Left renal cortex interstitium (tissue), 4 donors: ENCODE measurements around the gene NHERF2. TPM values are rescaled to one million over a fixed set of nuclear protein-coding genes. Genes with fewer than 3 reads are reported as not detected.
A peak's percentile ranks its signal among the peaks of the same experiment; 100 is the strongest.

ENCODE experiments used
- DNase-seq, 4 donors: peaks; one replicate each; pipeline ENCODE4 v3.0.0-alpha.2; 2013; ENCODE audit warnings: low read depth in 4 of 4, low spot score in 2 of 4, missing footprints in 1 of 4
- polyA plus RNA-seq, 4 donors: library from polyadenylated mRNA; unstranded; fragments of 120-200 nt; gene quantifications; one replicate each; pipeline ENCODE4 v1.2.1, GENCODE V29; 2013; ENCODE audit not compliant: insufficient read length in 4 of 4

NHERF2 gene
- polyA plus RNA-seq, 4 donors = 103 to 184 (median 146) TPM

DNA sequence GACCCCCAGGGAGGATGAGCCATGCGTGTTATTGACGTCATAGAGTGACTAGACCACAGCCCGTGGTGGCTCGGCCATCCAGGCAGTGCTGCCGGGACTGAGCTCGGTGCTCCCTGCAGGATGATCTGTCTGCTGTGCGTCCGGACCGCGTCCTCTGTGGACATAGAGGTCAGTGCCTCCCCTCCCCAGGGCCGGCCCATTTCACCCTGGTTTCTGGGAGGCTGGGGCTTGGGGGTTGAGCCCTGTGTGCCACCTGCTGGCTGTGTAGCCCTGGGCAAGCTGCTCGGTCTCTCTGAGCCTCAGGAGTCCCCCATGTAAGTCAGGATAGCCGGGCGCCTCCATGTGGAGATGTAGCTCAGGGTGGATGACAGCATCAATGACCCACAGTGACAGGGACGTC, 29.4 kb downstream of the NHERF2 start:
- DNase-seq = no peak

DNA sequence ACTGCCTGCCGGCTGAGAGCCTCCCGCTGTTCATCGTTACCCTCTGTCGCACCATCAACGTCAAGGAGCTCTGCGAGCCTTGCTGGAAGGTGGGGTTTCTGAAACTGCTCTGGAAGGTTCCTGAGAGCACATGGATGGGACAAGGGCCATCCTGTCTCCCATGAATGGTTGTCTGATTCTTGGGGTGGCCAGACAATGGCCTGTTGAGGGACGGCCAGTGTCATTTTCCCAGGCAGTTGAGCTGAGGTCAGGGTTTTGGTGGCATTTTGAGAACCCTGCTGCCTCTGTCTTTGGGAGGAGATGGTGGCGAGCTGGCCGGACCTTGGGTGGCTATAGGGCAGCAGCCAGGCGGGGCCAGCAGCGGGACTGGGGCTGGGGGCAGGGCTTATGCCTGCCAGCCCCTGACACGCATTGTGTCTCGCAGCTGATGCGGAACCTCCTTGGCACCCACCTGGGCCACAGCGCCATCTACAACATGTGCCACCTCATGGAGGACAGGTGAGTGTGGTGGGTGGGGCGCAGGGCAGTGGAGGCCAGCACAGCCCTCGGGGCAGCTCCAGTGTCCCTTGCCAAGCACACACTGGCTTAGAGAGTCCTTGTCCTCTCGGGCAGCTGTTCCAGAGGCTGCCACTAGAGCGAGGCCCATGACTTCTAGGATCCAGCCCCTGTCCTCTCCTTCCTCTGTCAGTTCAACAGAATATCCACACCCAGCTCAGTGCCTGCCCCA, 30.1 kb downstream of the NHERF2 start:
- DNase-seq = no peak

DNA sequence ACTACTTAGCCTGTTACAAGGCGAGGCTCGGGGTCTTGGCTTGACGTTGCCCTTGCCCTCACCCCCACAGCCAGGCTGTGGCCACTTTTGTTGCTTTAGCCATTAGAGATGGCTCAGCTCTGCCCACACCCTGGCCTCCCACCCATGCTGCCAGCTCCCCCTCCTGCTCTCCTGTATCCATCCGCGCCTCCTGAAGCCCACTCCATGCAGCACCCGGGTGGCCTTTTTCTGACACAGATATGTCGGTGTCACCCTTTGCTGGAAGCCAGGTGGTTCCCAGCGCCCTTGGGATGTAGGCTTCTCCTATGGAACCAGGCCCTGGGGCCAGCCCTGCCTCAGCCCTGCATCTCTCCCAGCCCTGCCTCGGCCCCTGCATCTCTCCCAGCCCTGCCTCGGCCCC, 30.7 kb downstream of the NHERF2 start:
- no peak for DNase-seq

DNA sequence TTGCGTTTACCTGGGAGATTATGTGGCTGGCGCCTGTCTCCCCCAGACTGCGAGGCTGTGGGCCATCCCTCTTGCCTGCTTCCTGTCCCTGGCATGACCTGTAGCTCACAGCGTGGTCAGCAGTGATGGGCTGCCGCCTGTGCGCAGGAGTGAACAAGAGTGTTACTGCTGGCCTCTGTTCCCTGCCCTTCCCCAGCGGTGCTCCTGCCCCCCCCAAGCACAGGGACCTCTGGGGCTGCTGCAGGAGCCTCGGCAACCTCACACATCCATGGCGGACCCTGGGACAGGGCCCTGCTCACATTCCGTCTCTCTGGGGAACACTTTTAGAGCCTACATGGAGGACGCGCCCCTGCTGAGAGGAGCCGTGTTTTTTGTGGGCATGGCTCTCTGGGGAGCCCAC, 31.7 kb downstream of the NHERF2 start:
- DNase-seq = no peak

DNA sequence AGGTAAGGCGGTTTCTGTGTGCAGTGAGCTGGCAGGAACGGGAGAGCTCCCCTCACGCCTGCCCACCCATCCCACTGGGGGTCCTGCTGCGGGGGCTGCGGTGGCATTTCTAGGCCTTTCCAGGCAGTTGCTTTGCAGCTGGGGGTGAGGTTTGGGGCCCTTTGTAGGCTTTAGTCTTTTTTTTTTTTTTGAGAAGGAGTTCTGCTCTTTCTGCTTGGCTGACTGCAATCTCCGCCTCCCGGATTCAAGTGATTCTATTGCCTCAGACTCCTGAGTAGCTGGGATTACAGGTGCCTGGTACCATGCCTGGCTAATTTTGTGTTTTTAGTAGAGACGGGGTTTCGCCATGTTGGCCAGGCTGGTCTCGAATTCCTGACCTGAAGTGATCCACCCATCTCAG, 32.2 kb downstream of the NHERF2 start:
- DNase-seq = peak in 1 of 4 donors; percentile 49

DNA sequence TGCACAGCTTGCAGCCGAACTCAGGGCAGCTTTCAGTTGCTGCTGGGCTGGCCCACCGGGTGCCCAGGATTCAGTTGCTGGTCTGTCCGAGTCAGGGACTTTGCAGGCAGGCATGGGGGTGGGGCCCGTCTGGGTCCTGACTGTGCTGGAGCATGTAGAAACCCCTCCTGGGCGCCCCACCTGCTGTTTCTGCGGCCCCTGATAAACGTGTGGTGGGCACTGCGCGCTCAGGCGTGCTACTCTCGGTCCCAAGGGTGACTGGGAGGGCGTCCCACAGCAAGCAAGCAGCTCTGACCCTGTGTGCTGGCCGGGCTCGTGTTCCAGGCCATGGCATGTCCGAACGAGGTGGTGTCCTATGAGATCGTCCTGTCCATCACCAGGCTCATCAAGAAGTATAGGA, 33.6 kb downstream of the NHERF2 start:
- no peak for DNase-seq

DNA sequence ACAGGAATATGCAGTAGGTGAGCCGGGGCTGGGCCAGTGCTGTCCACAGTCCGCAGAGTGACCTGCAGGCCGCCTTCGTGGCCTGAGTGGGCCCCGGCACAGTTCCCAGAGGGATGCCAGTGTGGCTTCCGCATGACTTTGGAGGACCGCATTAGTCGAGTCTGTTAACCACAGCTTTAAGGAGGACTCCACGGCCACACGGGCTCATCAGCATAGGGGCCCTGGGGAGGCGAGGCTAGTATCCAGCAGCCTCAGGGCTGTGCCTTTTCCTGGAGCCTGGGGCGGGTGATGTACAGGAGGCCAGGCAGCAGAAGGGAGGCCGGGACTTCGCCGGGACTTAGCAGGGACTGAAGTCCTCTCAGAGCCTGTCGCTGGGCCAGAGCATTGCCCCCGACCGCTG, 34.3 kb downstream of the NHERF2 start:
- DNase-seq = no peak

DNA sequence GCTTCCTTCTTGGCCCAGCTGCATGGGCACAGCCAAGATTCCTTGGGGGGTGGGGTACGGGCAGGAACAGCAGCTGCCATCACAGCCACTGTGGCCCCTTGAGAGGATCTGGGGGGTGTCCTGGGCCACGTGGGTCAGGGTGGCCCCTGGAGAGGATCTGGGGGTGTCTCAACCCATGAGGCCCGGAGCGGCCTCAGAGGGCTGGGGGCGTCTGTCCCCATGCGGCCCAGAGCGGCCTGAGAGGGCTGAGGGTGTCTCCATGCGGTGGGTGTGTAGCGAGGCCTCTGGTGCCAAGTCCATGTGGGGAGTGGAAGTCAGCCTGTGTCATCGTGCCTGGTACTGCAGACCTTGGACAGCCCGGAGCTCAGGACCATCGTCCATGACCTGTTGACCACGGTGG, 34.8 kb downstream of the NHERF2 start:
- no peak for DNase-seq

DNA sequence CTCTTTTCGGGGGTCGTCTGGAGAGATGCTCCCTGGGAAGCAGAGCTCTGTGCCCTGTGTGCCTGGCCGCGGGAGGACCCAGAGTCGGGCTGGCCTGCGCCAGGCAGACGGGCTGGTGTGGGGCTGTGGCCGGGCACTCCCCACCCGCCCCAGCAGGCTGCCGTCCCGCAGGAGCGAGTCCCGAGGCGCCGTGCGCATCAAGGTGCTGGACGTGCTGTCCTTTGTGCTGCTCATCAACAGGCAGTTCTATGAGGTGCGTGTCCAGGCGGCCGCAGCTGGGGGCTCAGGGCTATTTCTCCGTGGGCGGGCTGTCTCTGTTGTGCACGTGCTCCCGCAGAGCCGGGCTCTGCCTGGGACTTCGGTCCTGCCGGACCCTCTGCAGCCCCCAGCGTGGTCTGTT, 36.1 kb downstream of the NHERF2 start:
- no peak for DNase-seq

DNA sequence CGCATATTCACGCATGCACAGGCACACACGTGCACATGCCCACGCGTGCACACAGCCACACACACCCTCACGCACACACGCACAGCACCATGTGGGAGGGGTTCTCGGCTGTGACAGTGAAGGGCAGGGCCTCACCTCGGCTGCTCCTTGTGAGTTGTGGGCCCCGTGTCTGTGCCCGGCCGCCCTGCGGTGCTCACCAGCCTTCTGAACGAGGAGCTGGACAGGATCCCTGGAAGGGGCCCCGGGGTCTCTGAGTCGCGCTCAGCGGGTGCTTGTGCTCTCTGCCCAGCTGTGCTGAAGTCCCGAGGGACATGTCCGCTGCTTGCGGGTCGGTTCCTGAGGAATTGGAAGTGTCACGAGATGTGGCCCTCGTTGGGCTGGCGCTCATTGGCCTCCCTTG, 37.2 kb downstream of the NHERF2 start:
- no peak for DNase-seq

DNA sequence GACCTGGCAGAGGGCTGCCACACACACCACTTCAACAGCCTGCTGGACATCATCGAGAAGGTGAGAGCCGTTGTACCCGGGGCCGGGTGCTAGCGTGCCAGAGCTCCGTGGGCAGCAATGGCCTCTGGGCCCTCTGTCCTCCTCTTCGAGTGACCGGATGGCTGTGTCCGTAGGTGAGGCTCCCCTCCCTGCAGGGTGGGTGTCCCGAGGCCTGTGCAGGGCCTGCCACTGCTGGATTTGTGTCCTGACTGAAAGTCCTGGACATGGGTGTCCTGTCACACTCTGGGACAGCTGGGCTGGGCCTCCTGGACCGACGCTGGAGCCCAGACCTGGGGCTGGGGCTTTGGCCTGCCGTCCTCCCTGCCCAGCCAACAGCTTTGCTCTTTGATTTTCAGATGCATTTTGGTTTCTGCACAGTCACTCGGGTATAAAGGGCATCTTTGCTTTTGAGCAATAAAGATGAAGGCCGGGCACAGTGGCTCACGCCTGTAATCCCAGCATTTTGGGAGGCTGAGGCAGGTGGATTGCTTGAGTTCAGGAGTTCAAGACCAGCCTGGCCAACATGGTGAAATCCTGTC, 37.8 kb downstream of the NHERF2 start:
- no peak for DNase-seq

DNA sequence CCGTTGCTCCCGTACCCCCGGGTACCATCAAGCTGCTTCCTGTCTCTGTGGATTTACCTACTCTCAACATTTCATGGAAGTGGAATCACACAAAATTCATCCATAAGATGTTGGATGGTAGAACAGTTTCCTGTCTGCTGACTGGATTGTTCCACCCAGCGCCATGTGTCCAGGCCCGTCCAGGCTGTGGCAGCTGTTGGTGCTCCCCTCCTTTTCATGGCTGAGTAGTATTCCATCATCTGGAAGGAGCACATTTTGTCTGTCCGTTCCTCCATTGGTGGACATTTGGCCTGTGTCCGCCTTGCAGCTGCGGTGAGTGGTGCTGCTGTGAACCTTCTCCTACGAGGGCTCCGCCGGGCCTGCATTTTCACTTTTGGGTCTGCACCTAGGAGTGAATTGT, 39.4 kb downstream of the NHERF2 start:
- no peak for DNase-seq

DNA sequence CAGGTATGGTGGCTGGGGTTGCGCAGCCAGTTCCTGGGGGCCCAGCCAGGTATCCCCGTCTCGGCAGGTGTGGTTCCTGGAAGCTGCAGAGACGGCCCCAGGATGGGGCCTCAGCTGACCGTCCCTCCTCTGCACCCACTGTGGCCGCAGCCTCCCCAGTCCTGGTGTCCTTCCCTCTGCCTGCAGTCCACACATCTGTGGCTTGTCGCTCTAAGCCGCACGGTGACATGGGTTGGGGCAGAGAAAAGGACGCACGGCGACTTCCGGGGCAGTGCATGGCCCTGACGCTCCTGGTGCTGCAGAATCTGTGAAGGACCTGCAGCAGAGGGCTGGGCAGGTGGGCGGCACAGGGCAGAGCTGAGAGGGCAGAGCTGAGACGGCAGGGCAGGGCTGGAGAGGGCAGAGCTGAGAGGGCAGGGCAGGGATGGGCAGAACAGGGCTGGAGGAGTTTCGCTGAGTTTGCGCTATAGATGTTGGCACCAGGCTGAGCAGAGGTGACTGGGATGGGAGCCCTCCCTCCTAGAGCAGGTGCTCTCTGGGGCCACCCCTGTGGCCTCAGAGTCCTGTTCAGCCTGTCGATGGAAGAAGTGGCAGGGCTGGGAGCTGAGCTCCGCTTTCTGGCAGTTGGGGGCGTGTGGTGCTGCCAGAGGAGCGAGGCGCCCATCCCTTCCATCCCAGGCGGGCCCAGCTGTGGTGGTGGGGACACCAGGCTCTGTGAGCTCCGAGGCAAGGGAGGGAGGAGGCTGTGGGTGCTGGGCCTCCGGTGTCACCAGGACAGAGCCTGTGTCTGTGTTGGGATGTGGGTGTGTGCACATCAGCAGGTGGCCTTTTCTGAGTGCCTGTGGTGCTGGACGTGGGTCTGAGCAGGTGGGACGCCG, 44.1 kb downstream of the NHERF2 start:
- no peak for DNase-seq

DNA sequence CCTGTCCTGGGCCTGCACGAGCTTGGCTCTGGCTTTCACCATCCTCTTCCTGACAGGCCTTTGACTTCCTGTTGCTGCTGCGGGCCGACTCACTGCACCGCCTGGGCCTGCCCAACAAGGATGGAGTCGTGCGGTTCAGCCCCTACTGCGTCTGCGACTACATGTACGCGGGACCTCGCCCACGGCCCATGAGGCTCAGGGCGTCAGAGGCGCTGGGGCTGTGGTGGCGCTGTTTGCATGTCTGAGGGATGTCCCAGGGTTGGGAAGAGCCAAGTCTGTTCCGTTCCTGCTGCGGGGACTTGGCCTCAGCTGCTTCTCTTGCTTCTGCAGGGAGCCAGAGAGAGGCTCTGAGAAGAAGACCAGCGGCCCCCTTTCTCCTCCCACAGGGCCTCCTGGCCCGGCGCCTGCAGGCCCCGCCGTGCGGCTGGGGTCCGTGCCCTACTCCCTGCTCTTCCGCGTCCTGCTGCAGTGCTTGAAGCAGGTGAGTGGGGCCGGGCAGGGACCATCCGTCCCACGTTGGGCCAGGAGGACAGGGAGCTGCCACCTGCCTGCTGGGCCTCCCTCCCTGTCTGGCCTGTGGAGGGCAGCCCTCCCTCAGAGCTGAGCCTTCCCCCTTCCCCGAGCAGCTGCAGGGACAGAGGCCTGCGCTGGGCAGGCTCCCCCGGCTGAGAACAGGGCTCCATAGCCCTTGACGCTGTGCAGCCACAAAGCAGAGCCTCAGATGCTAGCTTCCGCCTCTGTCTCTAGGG, 44.9 kb downstream of the NHERF2 start:
- DNase-seq = no peak

DNA sequence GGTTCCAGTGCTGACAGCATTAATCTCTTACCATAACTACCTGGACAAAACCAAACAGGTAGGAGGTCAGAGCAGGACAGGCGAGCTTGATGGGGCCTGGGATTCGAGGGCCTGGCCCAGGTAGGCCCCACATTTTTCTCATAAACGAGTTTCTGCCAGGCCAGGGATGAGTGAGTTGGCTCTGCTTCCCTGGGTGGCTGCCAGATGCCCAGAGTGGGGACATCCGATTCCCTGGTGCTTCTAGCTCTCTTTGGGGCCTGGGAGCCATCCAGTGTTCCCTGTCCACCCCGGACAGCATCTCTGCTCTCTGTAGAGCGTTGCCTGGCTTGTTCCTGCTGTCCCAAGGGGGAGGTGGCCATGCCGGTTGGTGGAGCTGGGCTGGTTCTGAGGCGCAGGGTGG, 46.2 kb downstream of the NHERF2 start:
- DNase-seq = no peak

DNA sequence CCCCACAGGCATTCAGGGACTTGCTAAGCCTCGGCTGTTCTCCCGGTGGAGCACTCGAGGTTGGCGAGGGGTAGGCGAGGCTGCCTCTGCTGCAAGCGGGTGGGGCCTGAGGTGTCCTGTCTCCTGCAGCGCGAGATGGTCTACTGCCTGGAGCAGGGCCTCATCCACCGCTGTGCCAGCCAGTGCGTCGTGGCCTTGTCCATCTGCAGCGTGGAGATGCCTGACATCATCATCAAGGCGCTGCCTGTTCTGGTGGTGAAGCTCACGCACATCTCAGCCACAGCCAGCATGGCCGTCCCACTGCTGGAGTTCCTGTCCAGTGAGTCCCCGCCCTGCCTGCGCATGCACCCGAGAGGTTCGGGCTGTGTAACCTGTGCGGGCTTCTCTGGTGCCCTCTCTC, 47.4 kb downstream of the NHERF2 start:
- DNase-seq = no peak

DNA sequence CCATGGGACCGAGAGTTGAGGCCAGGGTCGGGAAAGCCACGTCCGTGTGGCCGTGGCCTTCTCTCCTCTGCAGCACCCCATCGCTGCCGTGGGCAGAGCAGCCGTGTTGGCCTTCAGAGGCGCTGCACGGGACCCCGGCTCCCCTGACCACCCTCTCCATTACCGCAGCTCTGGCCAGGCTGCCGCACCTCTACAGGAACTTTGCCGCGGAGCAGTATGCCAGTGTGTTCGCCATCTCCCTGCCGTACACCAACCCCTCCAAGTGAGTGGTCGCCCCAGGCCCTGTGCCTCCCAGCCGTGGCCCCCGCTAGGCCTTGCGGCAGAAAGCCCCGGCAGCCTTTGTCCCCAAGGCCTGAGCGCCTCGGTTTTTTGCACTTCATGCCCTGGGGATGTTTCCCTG, 48.9 kb downstream of the NHERF2 start:
- DNase-seq = no peak

DNA sequence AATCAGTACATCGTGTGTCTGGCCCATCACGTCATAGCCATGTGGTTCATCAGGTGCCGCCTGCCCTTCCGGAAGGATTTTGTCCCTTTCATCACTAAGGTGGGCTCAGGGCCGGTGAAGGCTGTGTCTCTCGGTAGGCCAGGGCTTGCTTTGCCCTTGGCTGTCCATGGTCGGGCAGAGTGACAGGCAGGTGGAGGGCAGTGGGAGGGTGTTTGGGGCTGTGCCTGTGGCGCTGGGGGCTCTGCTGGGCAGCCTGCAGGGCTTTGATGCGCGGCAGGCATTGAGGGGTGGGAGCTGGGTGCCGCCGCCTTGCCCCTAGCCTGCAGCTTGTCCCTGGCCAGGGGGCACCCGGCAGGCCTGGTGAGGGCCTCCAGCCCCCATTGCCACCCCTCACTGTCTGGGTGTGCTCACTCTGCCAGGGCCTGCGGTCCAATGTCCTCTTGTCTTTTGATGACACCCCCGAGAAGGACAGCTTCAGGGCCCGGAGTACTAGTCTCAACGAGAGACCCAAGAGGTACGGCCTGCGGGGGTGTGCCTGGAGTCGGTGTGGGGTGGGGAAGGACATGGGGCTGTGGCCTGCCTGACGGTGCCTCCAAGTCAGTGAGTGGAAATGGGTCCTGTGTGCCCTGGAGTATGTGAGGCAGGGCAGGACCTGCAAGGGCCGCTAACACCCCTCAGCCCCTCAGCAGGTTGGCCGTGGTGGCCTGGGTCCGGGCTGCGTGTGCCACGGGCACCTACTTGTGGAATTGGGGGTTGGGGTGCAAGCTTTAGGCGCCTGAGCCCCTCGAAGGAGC, 49.6 kb downstream of the NHERF2 start:
- DNase-seq = no peak

DNA sequence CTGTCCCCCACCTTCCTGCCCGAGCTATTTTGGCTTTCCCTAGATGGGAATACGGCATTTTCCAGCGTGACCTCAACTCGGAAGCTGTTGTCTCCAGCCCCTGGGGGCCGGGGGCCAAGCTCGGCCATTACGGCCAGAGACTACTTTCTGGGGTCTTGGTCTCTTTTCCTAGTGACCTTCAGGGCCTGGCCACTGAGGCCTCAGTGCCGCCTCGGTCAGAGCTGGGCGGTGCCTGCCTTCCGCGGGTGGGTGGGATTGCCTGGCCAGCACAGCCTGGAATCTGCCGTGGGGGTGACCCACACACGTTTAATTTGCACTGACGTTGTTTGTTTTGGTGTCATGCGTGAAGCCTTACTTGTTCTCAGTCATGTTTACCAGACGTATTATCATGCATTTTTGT, 50.3 kb downstream of the NHERF2 start:
- no peak for DNase-seq

DNA sequence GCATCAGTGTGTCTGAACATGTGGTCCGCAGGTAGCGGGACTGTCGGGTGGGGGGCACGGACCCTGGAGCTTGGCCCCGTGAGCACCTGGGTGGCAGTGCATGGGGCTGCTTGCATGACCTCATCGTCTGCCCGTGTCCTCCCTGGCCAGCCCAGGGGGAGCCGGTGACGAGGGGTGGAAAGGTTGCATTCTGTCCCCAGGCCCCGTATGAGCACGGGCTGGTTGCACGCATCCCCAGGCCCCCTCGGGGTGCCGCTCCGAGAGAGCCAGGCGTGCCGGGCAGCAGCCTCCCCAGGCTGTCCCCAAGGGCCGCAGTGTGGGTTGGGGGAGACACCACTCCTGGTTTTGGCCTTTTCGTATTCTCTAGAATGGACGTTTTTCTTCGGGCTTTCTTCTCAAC, 51.0 kb downstream of the NHERF2 start:
- DNase-seq = no peak
